ENCODE data around the gene CYBB.

GRCh38 chrX:37813570-37813969, 33.7 kb downstream of the CYBB start:
- TF ChIP-seq CTCF (IDR thresholded peaks at IDR 0.05) = no peak
- no peak for TF ChIP-seq POLR2AphosphoS5 (IDR thresholded peaks at IDR 0.05)
- TF ChIP-seq POLR2A (IDR thresholded peaks at IDR 0.05) = no peak
- no peak for TF ChIP-seq EP300 (IDR thresholded peaks at IDR 0.05)
